ENCODE measurements around the gene PLK5.

PLK5 gene

GRCh38 chr19:1582201-1582600 is 58.3 kb downstream of the PLK5 start:
- no peak for DNase-seq

GRCh38 chr19:1584500-1585242 is 60.8 kb downstream of the PLK5 start:
- DNase-seq = no peak

- DNase-seq = no peak
Measured at GRCh38 chr19:1585243-1585580, 61.3 kb downstream of the PLK5 start.
